Mesothelial cell of epicardium (in vitro differentiated cells): Measurements from ENCODE around the gene TPGS1. TPM values are rescaled to one million over a fixed set of nuclear protein-coding genes. Genes with fewer than 3 reads are reported as not detected.

Experiments used
- DNase-seq, 2 experiments: peaks; one replicate each; pipeline ENCODE4 v3.0.0; 2021; ENCODE audit warnings: low spot score in 2 of 2; ENCODE audit not compliant: unreplicated experiment in 2 of 2
- H3K27ac Mint-ChIP-seq: 2 replicates; pipeline ENCODE4 v1.8.0; 2021; ENCODE audit warnings: mixed read lengths
- H3K27me3 Mint-ChIP-seq: 2 replicates; pipeline ENCODE4 v1.8.0; 2021; ENCODE audit warnings: low read depth, mixed read lengths
- H3K36me3 Mint-ChIP-seq: 2 replicates; pipeline ENCODE4 v1.8.0; 2021; ENCODE audit warnings: mixed read lengths
- H3K4me1 Mint-ChIP-seq: 2 replicates; pipeline ENCODE4 v1.8.0; 2021; ENCODE audit warnings: mixed read lengths
- H3K4me3 Mint-ChIP-seq: 2 replicates; pipeline ENCODE4 v1.8.0; 2021; ENCODE audit warnings: mild to moderate bottlenecking, moderate library complexity, mixed read lengths
- H3K9me3 Mint-ChIP-seq: 2 replicates; pipeline ENCODE4 v1.8.0; 2021; ENCODE audit warnings: mixed read lengths
- total RNA-seq: library from RNA; stranded (reverse); gene quantifications from 3 replicates; pipeline ENCODE4 v1.2.1, GENCODE V29; 2021
- TF ChIP-seq, protein P1 (sequence below): fragments of 200-600 bp; sonication (generic); IDR thresholded peaks from one replicate; pipeline ENCODE4 v1.5.0; 2021; ENCODE audit warnings: antibody characterized with exemption; ENCODE audit not compliant: unreplicated experiment

TPGS1 gene
- total RNA-seq, 1 donor from 2014 or later = 32.4 TPM

DNA sequence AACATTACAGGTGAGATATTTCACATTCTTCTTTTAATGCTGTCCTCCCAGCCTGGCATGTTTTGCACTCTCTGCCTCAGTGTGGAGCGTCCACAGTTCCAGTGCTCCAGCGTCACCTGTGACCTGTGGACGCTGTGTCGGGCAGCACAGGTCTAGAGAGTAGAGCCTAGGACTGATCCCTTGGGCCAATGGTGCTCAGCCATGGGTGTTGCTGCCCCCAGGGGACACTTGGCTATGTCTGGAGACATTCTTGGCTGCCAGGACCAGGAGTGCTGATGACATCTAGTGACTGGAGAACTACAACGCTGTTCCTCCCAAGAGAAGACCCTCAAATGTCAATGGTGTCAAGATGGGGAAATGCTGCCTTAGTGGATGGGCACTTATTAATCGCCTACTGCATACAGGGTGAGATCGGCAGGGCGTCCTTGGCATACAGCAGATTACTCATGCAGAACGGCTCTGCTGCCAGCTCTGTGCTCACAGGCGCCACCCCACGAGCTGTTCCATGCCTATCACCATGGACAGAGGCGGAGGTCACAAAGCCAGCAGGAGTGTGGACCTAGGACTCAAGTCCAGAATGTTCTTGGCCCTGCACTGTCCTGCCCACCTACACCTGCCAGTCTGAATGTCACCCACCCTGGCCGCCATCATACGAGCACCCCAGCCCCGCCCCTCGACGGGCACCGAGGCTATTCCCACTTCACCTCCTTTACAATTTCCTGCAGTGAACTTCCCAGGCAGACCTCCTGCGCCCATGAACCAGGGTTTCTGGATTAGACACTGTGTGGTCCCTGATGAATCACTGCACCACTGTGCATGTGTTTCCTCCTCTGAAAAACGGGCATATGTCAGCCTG, 24.9 kb upstream of the TPGS1 start:
- Mint-ChIP-seq H3K27me3 (peaks cover 41% of the 10 kb centered on the region), H3K4me3 (no peak overlapping the region), H3K9me3 (peaks cover 10% of the 10 kb centered on the region), H3K27ac (no peak overlapping the region), H3K4me1 (peaks cover 9% of the 10 kb centered on the region), H3K36me3 (no peaks in the 10 kb centered on the region)
- DNase-seq = no peak
- TF ChIP-seq, protein P1, sequence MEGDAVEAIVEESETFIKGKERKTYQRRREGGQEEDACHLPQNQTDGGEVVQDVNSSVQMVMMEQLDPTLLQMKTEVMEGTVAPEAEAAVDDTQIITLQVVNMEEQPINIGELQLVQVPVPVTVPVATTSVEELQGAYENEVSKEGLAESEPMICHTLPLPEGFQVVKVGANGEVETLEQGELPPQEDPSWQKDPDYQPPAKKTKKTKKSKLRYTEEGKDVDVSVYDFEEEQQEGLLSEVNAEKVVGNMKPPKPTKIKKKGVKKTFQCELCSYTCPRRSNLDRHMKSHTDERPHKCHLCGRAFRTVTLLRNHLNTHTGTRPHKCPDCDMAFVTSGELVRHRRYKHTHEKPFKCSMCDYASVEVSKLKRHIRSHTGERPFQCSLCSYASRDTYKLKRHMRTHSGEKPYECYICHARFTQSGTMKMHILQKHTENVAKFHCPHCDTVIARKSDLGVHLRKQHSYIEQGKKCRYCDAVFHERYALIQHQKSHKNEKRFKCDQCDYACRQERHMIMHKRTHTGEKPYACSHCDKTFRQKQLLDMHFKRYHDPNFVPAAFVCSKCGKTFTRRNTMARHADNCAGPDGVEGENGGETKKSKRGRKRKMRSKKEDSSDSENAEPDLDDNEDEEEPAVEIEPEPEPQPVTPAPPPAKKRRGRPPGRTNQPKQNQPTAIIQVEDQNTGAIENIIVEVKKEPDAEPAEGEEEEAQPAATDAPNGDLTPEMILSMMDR = no peak

DNA sequence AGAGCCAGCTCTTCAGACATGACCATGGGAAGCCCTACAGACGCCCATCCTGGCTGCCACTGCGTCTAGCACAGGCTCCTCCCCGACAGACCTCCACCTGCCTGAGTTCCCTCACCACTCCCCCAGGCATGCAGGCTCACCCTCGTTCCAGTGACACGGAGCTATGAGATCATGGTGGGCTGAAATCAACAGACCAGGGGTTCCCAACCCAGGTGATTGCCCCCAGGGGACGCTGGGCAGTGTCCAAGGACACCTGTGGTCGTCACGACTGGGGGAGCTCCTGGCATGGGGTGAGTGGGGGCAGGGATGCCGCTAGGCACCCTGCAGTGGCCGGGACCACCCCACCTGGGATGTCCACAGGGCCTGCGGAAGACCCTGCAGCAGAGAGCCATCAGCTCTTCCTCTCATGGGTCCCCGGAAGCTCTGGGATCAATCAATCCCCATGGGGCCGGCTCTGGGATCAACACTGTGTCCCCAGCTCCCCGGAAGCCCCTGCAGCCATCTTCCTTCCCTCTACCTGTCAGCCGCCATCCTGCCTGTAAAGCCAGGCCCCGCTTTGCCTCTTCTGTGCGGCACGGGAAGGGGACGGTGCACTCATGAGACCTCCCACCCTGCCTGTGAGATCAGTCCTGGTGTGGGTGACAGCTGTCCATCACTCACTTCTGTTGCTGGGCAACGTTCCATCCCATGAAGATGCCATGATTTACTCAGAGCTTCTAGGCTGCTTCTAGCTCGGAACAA, 23.8 kb upstream of the TPGS1 start:
- peaks cover 9% of the 10 kb centered on the region for H3K4me1 Mint-ChIP-seq
- no peak overlapping the region for H3K4me3 Mint-ChIP-seq
- peaks cover 41% of the 10 kb centered on the region for H3K27me3 Mint-ChIP-seq
- TF ChIP-seq, protein P1 = no peak
- H3K36me3 Mint-ChIP-seq = no peaks in the 10 kb centered on the region
- DNase-seq = no peak
- no peak overlapping the region for H3K27ac Mint-ChIP-seq
- peaks cover 10% of the 10 kb centered on the region for H3K9me3 Mint-ChIP-seq

DNA sequence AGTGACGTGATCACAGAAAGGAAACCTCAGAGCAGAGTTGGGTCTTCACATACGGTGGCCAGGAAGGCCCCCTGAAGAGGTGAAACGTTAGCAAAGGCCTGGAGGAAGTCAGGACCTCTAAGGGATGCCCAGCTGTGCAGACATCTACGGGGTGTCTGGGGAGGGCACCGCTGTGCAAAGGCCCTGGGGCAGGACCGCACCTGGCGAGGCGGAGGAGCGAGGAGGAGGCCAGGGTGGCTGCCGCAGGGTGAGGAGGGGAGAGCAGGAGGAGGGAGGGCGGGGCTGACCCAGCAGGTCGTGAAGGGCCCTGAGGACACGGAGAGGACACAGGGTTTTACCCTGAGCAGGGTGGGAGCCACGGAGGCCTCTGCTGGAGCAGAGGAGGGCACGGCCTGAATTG, 22.8 kb upstream of the TPGS1 start:
- TF ChIP-seq, protein P1 = no peak
- no peak for DNase-seq
- Mint-ChIP-seq H3K27me3 (peaks cover 41% of the 10 kb centered on the region), H3K9me3 (peaks cover 10% of the 10 kb centered on the region), H3K27ac (no peak overlapping the region), H3K36me3 (no peaks in the 10 kb centered on the region), H3K4me3 (no peak overlapping the region), H3K4me1 (peaks cover 10% of the 10 kb centered on the region)

DNA sequence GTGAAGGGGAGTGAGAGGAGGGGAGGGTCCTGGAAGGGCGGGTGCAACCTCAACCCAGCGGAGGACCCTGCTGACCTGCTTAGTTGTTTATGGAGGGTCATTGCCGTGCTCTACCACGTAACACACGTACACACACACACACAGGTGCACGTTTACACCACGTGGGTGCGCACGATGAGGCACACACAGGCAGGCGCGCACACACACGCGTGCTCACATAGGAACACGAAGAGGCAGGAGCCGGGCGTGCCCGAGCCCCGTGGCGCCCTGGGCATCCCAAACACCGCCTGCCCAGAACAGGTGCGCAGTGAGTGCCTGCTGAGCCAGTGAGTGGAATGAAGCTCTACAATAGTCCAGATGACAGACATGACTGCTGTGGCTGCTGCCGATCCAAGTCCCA, 22.2 kb upstream of the TPGS1 start:
- H3K27ac Mint-ChIP-seq = no peak overlapping the region

DNA sequence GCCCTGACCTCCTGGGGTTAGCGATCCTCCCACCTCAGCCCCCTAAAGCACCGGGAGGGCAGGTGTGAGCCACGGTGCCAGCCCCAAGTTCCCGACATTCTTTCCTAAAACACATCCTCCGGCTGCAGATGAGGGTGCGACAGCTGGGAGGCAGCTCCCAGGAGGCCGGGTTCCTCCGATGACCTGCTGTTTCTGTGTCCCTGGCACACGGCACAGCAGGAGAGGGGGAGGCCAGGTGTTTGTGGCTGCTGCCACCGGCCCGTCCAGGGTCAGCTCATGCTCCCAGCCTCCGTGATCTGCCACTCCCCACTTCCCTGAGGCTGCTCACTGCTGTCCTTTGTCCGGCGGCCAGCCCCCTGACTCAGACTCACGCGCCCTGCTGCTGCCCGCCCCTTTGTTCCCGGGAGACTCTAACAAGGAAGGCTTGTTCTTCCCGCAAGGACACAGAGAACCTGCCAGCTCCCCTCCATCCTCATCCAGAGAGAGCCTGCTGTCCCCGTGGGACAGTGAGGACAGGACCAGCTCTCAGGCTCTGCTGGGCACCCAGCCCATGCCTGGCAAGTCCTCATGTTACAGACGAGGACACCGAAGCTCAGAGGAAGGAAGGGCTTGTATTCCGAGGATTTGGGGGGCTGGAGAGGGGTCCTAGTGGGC, 21.6 kb upstream of the TPGS1 start:
- DNase-seq = no peak
- H3K4me3 Mint-ChIP-seq = peak overlapping the region; percentile 28

More for the DNA sequence above, 22.2 kb upstream of the TPGS1 start:
- Mint-ChIP-seq H3K4me3 (no peak overlapping the region), H3K9me3 (peaks cover 8% of the 10 kb centered on the region), H3K27me3 (peaks cover 40% of the 10 kb centered on the region), H3K36me3 (no peaks in the 10 kb centered on the region), H3K4me1 (peaks cover 12% of the 10 kb centered on the region)
- TF ChIP-seq, protein P1 = no peak
- no peak for DNase-seq

More for the DNA sequence above, 21.6 kb upstream of the TPGS1 start:
- Mint-ChIP-seq H3K36me3 (no peaks in the 10 kb centered on the region), H3K27ac (no peak overlapping the region), H3K9me3 (peaks cover 1% of the 10 kb centered on the region), H3K27me3 (peaks cover 38% of the 10 kb centered on the region), H3K4me1 (peaks cover 13% of the 10 kb centered on the region)
- TF ChIP-seq, protein P1 = no peak
